Stimulated activated CD4-positive, alpha-beta T cell treated with anti-CD3 and anti-CD28 coated beads, Interleukin-15, amount 100 ng/mL, for 24 hours (primary cell): ENCODE results near the gene MANBA.
"Not testable (repeated sequence)": the region's sequence is repeated elsewhere in the genome, so short reads cannot be mapped to it uniquely, and the experiment has no call there.

Source experiments
- DNase-seq: peaks from one replicate; pipeline ENCODE4 v3.0.0-alpha.2; 2020

The MANBA gene

GRCh38 chr4:102718833-102719575 is 41.8 kb downstream of the MANBA start:
- not testable (repeated sequence) for DNase-seq

- DNase-seq: no peak
These were observed 43.2 kb downstream of the MANBA start for GRCh38 chr4:102717448-102718092.

GRCh38 chr4:102715057-102715456 is 45.7 kb downstream of the MANBA start:
- no peak for DNase-seq

GRCh38 chr4:102713774-102714173 is 47.0 kb downstream of the MANBA start:
- DNase-seq: not testable (repeated sequence)

GRCh38 chr4:102713096-102713495 is 47.7 kb downstream of the MANBA start:
- DNase-seq: no peak

- no peak for DNase-seq
These were observed 49.8 kb downstream of the MANBA start for GRCh38 chr4:102710986-102711385.

GRCh38 chr4:102709060-102709459 is 51.7 kb downstream of the MANBA start:
- not testable (repeated sequence) for DNase-seq

GRCh38 chr4:102707150-102707549 is 53.6 kb downstream of the MANBA start:
- DNase-seq: no peak

GRCh38 chr4:102705391-102705935 is 55.3 kb downstream of the MANBA start:
- DNase-seq: no peak

- DNase-seq: no peak
These were observed 64.0 kb downstream of the MANBA start for GRCh38 chr4:102696758-102697157.

- DNase-seq: no peak
These were observed 66.0 kb downstream of the MANBA start for GRCh38 chr4:102694791-102695190.

- no peak for DNase-seq
These were observed 66.9 kb downstream of the MANBA start for GRCh38 chr4:102693861-102694260.

- no peak for DNase-seq
These were observed 67.4 kb downstream of the MANBA start for GRCh38 chr4:102693262-102693850.

GRCh38 chr4:102692474-102692873 is 68.3 kb downstream of the MANBA start:
- no peak for DNase-seq

- DNase-seq: no peak
These were observed 72.8 kb downstream of the MANBA start for GRCh38 chr4:102687982-102688433.

GRCh38 chr4:102687373-102687981 is 73.3 kb downstream of the MANBA start:
- DNase-seq: no peak

GRCh38 chr4:102685768-102686167 is 75.0 kb downstream of the MANBA start:
- no peak for DNase-seq

- DNase-seq: no peak
These were observed 76.1 kb downstream of the MANBA start for GRCh38 chr4:102684610-102685052.

- DNase-seq: no peak
These were observed 76.7 kb downstream of the MANBA start for GRCh38 chr4:102683881-102684609.

- no peak for DNase-seq
These were observed 82.0 kb downstream of the MANBA start for GRCh38 chr4:102678695-102679335.

GRCh38 chr4:102678107-102678506 is 82.7 kb downstream of the MANBA start:
- no peak for DNase-seq

GRCh38 chr4:102675141-102675540 is 85.6 kb downstream of the MANBA start:
- DNase-seq: no peak
